ENCODE results near the gene SLC25A23. TPM values are rescaled to one million over a fixed set of nuclear protein-coding genes. Genes with fewer than 3 reads are reported as not detected.

SLC25A23 gene
- total and polyA plus RNA-seq, 2 donors from 2014 or later: 69.2 to 76.6 TPM

DNA sequence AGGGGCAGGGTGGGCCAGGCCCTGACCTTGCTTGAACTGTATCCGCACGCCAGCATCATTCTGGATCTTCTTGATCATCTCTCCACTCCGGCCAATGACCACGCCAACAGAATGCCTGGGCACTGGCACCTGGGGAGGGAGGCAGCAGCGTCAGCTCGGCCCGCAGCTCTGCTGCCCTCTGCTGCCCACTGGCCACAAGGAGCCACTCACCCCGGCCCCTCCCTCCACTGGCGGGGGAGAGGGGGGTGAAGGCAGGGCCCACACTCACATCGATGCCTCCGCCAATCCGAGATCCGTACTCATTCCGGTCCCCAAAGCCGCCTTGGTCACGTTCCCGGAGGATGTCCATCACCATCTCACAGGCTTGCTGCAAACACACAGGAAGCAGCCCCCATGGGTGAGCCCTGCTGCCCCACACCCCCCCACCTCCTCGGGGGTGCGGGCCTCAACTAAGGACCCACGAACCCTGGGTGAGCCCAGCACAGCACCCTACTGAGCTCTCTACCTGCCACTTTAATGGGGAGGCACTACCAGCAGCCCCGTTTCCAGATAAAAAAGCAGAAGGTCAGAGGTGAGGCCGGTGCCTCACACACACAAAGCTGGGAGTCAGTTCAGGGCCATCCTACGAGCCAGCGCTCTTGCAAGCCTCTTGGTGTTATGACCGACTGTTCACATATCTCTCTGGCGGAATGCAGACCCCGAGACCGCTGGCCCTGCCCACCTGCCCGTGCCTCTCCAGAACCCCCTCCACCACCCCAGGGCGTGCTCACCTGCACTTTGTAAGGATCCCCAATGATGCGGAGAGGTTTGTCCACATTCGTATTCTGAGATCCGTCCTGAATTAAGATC lies 41.7 kb downstream of the SLC25A23 start:
- Histone ChIP-seq H3K36me3 (ENCODE audit: control insufficient read depth in 2 of 3, insufficient read depth in 3 of 3, low read length in 3 of 3) (peaks cover 7 to 67% (median 27%) of the 10 kb centered on the region in 3 donors), H3K9ac (ENCODE audit: low read length in 3 of 3) (no peak overlapping the region), H3K4me1 (ENCODE audit: control insufficient read depth in 2 of 3, insufficient read depth in 2 of 3, low read depth in 1 of 3, low read length in 3 of 3) (peaks cover 0 to 10% (median 3%) of the 10 kb centered on the region in 3 donors), H3K9me3 (ENCODE audit: control insufficient read depth in 2 of 3, insufficient read depth in 1 of 3, low read length in 3 of 3) (no peaks in the 10 kb centered on the region), H3K27me3 (ENCODE audit: control insufficient read depth, insufficient read depth, low read length) (no peaks in the 10 kb centered on the region), H3K4me3 (ENCODE audit: low read length in 3 of 3) (no peak overlapping the region), H3K27ac (ENCODE audit: low read depth in 2 of 2, low read length in 2 of 2) (no peak overlapping the region)
- FAIRE-seq: no peak
- peak in 1 of 5 donors; percentile 43 for DNase-seq
- TF ChIP-seq, protein P1, sequence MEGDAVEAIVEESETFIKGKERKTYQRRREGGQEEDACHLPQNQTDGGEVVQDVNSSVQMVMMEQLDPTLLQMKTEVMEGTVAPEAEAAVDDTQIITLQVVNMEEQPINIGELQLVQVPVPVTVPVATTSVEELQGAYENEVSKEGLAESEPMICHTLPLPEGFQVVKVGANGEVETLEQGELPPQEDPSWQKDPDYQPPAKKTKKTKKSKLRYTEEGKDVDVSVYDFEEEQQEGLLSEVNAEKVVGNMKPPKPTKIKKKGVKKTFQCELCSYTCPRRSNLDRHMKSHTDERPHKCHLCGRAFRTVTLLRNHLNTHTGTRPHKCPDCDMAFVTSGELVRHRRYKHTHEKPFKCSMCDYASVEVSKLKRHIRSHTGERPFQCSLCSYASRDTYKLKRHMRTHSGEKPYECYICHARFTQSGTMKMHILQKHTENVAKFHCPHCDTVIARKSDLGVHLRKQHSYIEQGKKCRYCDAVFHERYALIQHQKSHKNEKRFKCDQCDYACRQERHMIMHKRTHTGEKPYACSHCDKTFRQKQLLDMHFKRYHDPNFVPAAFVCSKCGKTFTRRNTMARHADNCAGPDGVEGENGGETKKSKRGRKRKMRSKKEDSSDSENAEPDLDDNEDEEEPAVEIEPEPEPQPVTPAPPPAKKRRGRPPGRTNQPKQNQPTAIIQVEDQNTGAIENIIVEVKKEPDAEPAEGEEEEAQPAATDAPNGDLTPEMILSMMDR (IDR thresholded peaks at IDR 0.05; ENCODE audit: borderline replicate concordance, extremely low read depth, insufficient read depth): peak; percentile 29
- intact Hi-C loops (cut with DNase I): no loop called here

DNA sequence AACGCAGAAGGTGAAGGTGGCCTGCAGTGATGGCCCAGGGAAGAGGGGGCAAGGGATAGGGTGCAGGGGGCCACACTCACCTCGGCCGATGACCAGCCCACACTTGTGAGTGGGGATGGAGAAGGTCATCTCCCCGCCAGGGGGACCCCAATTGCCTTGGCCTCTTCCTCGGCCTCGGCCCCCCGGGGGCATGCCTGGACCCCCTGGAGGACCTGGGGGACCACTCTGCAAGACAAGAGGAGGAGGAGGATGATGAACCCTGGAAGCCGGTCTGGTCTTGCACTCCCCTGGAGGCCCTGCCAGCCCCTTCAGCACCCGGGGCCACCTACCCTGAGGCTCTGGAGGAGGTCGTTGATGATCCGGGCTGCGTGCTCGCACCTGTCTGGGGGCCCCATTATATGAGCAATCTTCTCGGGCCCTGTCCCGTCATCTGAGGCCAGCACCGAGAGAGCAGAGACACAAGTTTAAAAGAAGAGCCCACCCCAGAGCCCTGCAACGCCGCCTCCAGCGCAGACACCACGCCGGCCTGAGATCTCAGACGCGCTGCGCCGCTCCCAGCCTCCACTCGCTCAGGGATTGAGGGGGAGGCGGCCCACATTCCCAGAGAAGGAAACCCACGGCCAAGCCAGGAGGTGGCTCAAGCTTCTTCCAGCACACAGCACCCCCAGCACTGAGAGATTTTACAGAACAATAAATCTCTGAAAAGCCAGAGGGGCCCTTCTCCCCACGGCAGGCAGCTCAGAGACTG lies 42.8 kb downstream of the SLC25A23 start:
- no peak overlapping the region for H3K9ac ChIP-seq (ENCODE audit: low read length in 3 of 3)
- no peak overlapping the region for H3K4me3 ChIP-seq (ENCODE audit: low read length in 3 of 3)
- no peak overlapping the region for H3K27ac ChIP-seq (ENCODE audit: low read depth in 2 of 2, low read length in 2 of 2)
- peaks cover 7 to 64% (median 27%) of the 10 kb centered on the region in 3 donors for H3K36me3 ChIP-seq (ENCODE audit: control insufficient read depth in 2 of 3, insufficient read depth in 3 of 3, low read length in 3 of 3)
- no peaks in the 10 kb centered on the region for H3K9me3 ChIP-seq (ENCODE audit: control insufficient read depth in 2 of 3, insufficient read depth in 1 of 3, low read length in 3 of 3)
- intact Hi-C loops (cut with DNase I): no loop called here
- TF ChIP-seq, protein P1 (IDR thresholded peaks at IDR 0.05; ENCODE audit: borderline replicate concordance, extremely low read depth, insufficient read depth): no peak
- peaks cover 0 to 8% (median 1%) of the 10 kb centered on the region in 3 donors for H3K4me1 ChIP-seq (ENCODE audit: control insufficient read depth in 2 of 3, insufficient read depth in 2 of 3, low read depth in 1 of 3, low read length in 3 of 3)
- H3K27me3 ChIP-seq (ENCODE audit: control insufficient read depth, insufficient read depth, low read length): no peaks in the 10 kb centered on the region
- FAIRE-seq: no peak
- DNase-seq: no peak

DNA sequence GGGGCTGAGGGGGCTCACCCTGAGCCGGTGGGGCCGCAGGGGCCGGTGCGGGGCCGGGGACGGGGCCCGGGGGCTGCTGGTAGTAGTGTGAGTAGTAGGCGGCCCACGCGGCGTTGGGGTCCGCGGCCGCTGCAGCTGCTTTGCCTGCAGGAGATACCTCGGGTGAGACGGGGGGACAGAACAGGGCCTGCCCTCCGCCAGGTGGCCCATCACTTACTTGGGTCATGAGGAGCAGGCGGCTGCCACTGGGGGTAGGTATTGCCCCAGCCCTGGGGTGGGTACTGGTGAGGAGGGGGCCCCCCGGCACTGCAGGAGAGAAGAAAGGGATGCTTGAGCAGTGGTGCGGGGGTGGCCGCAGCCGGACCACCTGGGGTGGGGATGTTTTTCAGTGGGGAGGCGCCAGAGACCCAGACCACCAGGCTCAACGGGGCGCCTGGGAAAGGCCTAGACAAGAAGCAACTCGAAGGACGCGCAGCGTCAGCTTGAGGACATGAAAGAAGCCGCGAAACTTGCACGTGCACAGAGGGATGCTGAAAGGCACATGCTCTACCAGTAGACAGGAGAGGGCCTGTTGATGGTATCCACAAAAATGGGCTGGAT lies 43.9 kb downstream of the SLC25A23 start:
- Histone ChIP-seq H3K9me3 (ENCODE audit: control insufficient read depth in 2 of 3, insufficient read depth in 1 of 3, low read length in 3 of 3) (no peaks in the 10 kb centered on the region), H3K27ac (ENCODE audit: low read depth in 2 of 2, low read length in 2 of 2) (no peak overlapping the region), H3K36me3 (ENCODE audit: control insufficient read depth in 2 of 3, insufficient read depth in 3 of 3, low read length in 3 of 3) (peaks cover 5 to 53% (median 24%) of the 10 kb centered on the region in 3 donors), H3K4me1 (ENCODE audit: control insufficient read depth in 2 of 3, insufficient read depth in 2 of 3, low read depth in 1 of 3, low read length in 3 of 3) (peaks cover 0 to 6% (median 0%) of the 10 kb centered on the region in 3 donors), H3K4me3 (ENCODE audit: low read length in 3 of 3) (no peak overlapping the region), H3K9ac (ENCODE audit: low read length in 3 of 3) (no peak overlapping the region), H3K27me3 (ENCODE audit: control insufficient read depth, insufficient read depth, low read length) (no peaks in the 10 kb centered on the region)
- DNase-seq: no peak
- FAIRE-seq: no peak
- intact Hi-C loops (cut with DNase I): no loop called here
- TF ChIP-seq, protein P1 (IDR thresholded peaks at IDR 0.05; ENCODE audit: borderline replicate concordance, extremely low read depth, insufficient read depth): no peak
